GM23338 (cell line): Measurements from ENCODE around the gene SUSD4.

ENCODE experiments used
- CTCF ChIP-seq, 2 experiments: fragments of 200-600 bp in 1 of 2; sonication (generic) in 1 of 2; conservative IDR thresholded peaks; 2 replicates each; pipeline versions ENCODE4 v1.5.1 to v1.6.1; 2016 to 2017; ENCODE audit warnings: antibody characterized with exemption in 2 of 2, low read depth in 2 of 2, mild to moderate bottlenecking in 2 of 2, moderate library complexity in 1 of 2
- EZH2 ChIP-seq: fragments of 200-600 bp; sonication (generic); IDR thresholded peaks from one replicate; pipeline ENCODE4 v1.8.0; 2017; ENCODE audit warnings: antibody characterized with exemption, mild to moderate bottlenecking, low read depth; ENCODE audit not compliant: unreplicated experiment
- REST ChIP-seq: IDR thresholded peaks from one replicate; pipeline ENCODE4 v1.6.1; 2018; ENCODE audit warnings: antibody characterized with exemption; ENCODE audit not compliant: unreplicated experiment

GRCh38 chr1:223197923-223198627 is 165.9 kb downstream of the SUSD4 start:
- no peak for TF ChIP-seq CTCF (conservative IDR thresholded peaks at IDR 0.05; ENCODE audit: low read depth in 2 of 2)
- TF ChIP-seq REST: no peak
- no peak for TF ChIP-seq EZH2
